Measurements from ENCODE around the gene STK16. TPM values are rescaled to one million over a fixed set of nuclear protein-coding genes. Genes with fewer than 3 reads are reported as not detected.

Gene STK16
- total RNA-seq: 33.7 and 52.9 TPM in 2 replicates

GRCh38 chr2:219245148-219245898 is at the start of gene STK16, which contains the start of gene GLB1L:
TSS of gene STK16 (plus strand) at chr2:219245479. CDS start at chr2:219246000, 521 bp downstream.
TSS of gene GLB1L (minus strand) at chr2:219245444. CDS start at chr2:219243573, 1,871 bp downstream.

GRCh38 chr2:219206328-219207133 is 38.7 kb upstream of the STK16 start, which contains the start of gene ZFAND2B:
TSS of gene ZFAND2B (plus strand) at chr2:219206782. CDS start at chr2:219206988, 206 bp downstream.

GRCh38 chr2:219218732-219219701 is 26.3 kb upstream of the STK16 start, which contains the start of gene ABCB6:
TSS of gene ABCB6 (minus strand) at chr2:219218958. CDS start at chr2:219218673, 285 bp downstream.

GRCh38 chr2:219229305-219230058 is 15.8 kb upstream of the STK16 start, which contains the start of the genes ANKZF1 and ATG9A:
TSS of gene ANKZF1 (plus strand) at chr2:219229806. CDS start at chr2:219230258, 452 bp downstream.
TSS of gene ATG9A (minus strand) at chr2:219229636. CDS start at chr2:219228024, 1,612 bp downstream.

GRCh38 chr2:219252900-219253752 is 7.8 kb downstream of the STK16 start, which contains the start of gene TUBA4B:
TSS of gene TUBA4B (plus strand) at chr2:219253243. CDS start at chr2:219253408, 165 bp downstream.

GRCh38 chr2:219253753-219254589 is 8.7 kb downstream of the STK16 start, which contains the start of gene TUBA4A:
TSS of gene TUBA4A (minus strand) at chr2:219253918. CDS start at chr2:219253858, 60 bp downstream.

GRCh38 chr2:219279151-219279915 is 34.1 kb downstream of the STK16 start, which contains the start of gene DNAJB2:
TSS of gene DNAJB2 (plus strand) at chr2:219279366. CDS start at chr2:219279834, 468 bp downstream.

Small RNA genes lying within 50 kb of the gene (small RNA-seq; reads per million reads assigned to genes)
- gene MIR153-1: not detected

Other genes starting within 250 kb of the STK16 start
- 0.22 TPM in 1 of 2 replicates, not detected in the other for gene CFAP65, start 204.0 kb upstream of the STK16 start, total RNA-seq
- gene IHH, start 184.6 kb upstream of the STK16 start, total RNA-seq: not detected in 2 replicates
- 19.9 and 27.6 TPM in 2 replicates for gene NHEJ1, start 84.7 kb upstream of the STK16 start, total RNA-seq
- 1.8 and 2.2 TPM in 2 replicates for gene SLC23A3, start 75.5 kb upstream of the STK16 start, total RNA-seq
- 25.9 and 28.0 TPM in 2 replicates for gene CNPPD1, start 68.6 kb upstream of the STK16 start, total RNA-seq
- 86.2 and 87.0 TPM in 2 replicates for gene RETREG2, start 67.2 kb upstream of the STK16 start, total RNA-seq
- gene ZFAND2B, start 38.7 kb upstream of the STK16 start, total RNA-seq: 16.4 and 22.6 TPM in 2 replicates
- 26.7 and 26.9 TPM in 2 replicates for gene ABCB6, start 26.5 kb upstream of the STK16 start, total RNA-seq
- gene ATG9A, start 15.8 kb upstream of the STK16 start, total RNA-seq: 55.7 and 58.9 TPM in 2 replicates
- gene ANKZF1, start 15.7 kb upstream of the STK16 start, total RNA-seq: 21.5 and 31.2 TPM in 2 replicates
- 16.5 and 34.4 TPM in 2 replicates for gene GLB1L, start within 50 bp of the STK16 start, total RNA-seq
- gene TUBA4B, start 7.8 kb downstream of the STK16 start, total RNA-seq: not detected in 2 replicates
- 26.5 and 28.6 TPM in 2 replicates for gene TUBA4A, start 8.4 kb downstream of the STK16 start, total RNA-seq
- 36.3 and 50.0 TPM in 2 replicates for gene DNAJB2, start 33.9 kb downstream of the STK16 start, total RNA-seq
- gene PTPRN, start 63.9 kb downstream of the STK16 start, total RNA-seq: 0.13 and 0.43 TPM in 2 replicates
- not detected in 2 replicates for gene RESP18, start 87.3 kb downstream of the STK16 start, total RNA-seq
- gene DNPEP, start 142.4 kb downstream of the STK16 start, total RNA-seq: 43.6 and 52.8 TPM in 2 replicates
- gene DES, start 172.9 kb downstream of the STK16 start, total RNA-seq: 0.76 and 1.6 TPM in 2 replicates
- gene SPEG, start 189.4 kb downstream of the STK16 start, total RNA-seq: 18.6 and 28.7 TPM in 2 replicates